HepG2 (cell line): ENCODE results near the gene RAB36. TPM values are rescaled to one million over a fixed set of nuclear protein-coding genes. Genes with fewer than 3 reads are reported as not detected.

ENCODE experiments used
- ATAC-seq: fragments of 200-7000 bp; cut with Tn5 transposase; 3 replicates; pipeline ENCODE4 v1.9.1; 2020; ENCODE audit warnings: mild to moderate bottlenecking, moderate library complexity
- BruUV-seq: library from RNA; stranded (reverse); fragments of 400-500 nt; replicated peaks from 2 replicates; lab custom pipeline; 2021; lab: Mats Ljungman, UMichigan
- CTCF ChIA-PET: fragments of 300-600 bp; formaldehyde crosslinking; extraction: SDS; loops from one replicate; lab custom pipeline; 2021; ENCODE audit warnings: low total read pairs, inconsistent platforms, low intra/inter-chr PET ratio; lab: Yijun Ruan, JAX
- POLR2A ChIA-PET: fragments of 350-600 bp; sonication (Branson Sonifier 250); formaldehyde crosslinking; loops from one replicate; lab custom pipeline; 2020; ENCODE audit warnings: antibody characterized with exemption, inconsistent platforms; lab: Yijun Ruan, JAX
- DNase-seq: peaks from one replicate; pipeline ENCODE4 v3.0.0-alpha.2; 2015; ENCODE audit warnings: low spot score
- FAIRE-seq: peaks from 3 replicates; lab custom pipeline; 2011; peaks lifted over from hg19 to GRCh38; lab: Jason Lieb, UNC
- H2AFZ ChIP-seq: one replicate; pipeline ENCODE4 v1.6.1; 2011; ENCODE audit warnings: low read length, inconsistent platforms
- H3K27ac ChIP-seq: fragments of 300-600 bp; 3 replicates; pipeline ENCODE4 v1.8.0; 2011; ENCODE audit warnings: mixed run types, mild to moderate bottlenecking, mixed read lengths, low read length, inconsistent platforms; ENCODE audit not compliant: insufficient read depth; ENCODE audit errors: extremely low read length
- H3K27me3 ChIP-seq, 2 experiments: fragments of 200-600 bp in 1 of 2; 2 replicates in 1 of 2; 3 replicates in 1 of 2; pipeline versions ENCODE4 v1.6.0 to v1.8.0; 2011; ENCODE audit warnings: low read length in 2 of 2, mild to moderate bottlenecking in 2 of 2, moderate library complexity in 2 of 2, inconsistent platforms in 1 of 2; ENCODE audit not compliant: insufficient read depth in 2 of 2, control insufficient read depth in 1 of 2
- H3K36me3 ChIP-seq, 2 experiments: fragments of 200-600 bp in 1 of 2; replicated peaks in 1 of 2; 2 replicates in 1 of 2; 3 replicates in 1 of 2; pipeline versions ENCODE4 v1.5.1 to v1.8.0; 2011; ENCODE audit warnings: low read length in 2 of 2, inconsistent platforms in 1 of 2; ENCODE audit not compliant: insufficient read depth in 2 of 2, control insufficient read depth in 1 of 2
- H3K4me1 ChIP-seq: 2 replicates; pipeline ENCODE4 v1.5.1; 2012; ENCODE audit warnings: low read length, inconsistent platforms; ENCODE audit not compliant: insufficient read depth
- H3K4me2 ChIP-seq: 2 replicates; pipeline ENCODE4 v1.6.0; 2011; ENCODE audit warnings: low read depth, low read length, inconsistent platforms
- H3K4me3 ChIP-seq, 3 experiments: fragments of 200-600 bp in 1 of 3; sonication (generic), shearing (Covaris generic) in 1 of 3; replicated peaks in 1 of 3; 2 replicates each; pipeline ENCODE4 v1.5.1; 2011 to 2016; ENCODE audit warnings: low read length in 3 of 3, inconsistent platforms in 2 of 3, low read depth in 2 of 3, mild to moderate bottlenecking in 2 of 3, control low read depth in 1 of 3, mixed read lengths in 1 of 3; ENCODE audit not compliant: insufficient read depth in 1 of 3
- H3K79me2 ChIP-seq: one replicate; pipeline ENCODE4 v1.6.1; 2011; ENCODE audit warnings: low read length, inconsistent platforms; ENCODE audit not compliant: insufficient read depth
- H3K9ac ChIP-seq: 2 replicates; pipeline ENCODE4 v1.6.0; 2011; ENCODE audit warnings: mild to moderate bottlenecking, low read depth, low read length, inconsistent platforms; ENCODE audit not compliant: insufficient read depth
- H3K9me3 ChIP-seq: 2 replicates; pipeline ENCODE4 v1.5.1; 2012; ENCODE audit warnings: mild to moderate bottlenecking, low read length
- H4K20me1 ChIP-seq: 2 replicates; pipeline ENCODE4 v1.6.0; 2011; ENCODE audit warnings: inconsistent platforms, mild to moderate bottlenecking, low read length, moderate library complexity; ENCODE audit not compliant: insufficient read depth
- AGO2 ChIP-seq: fragments of 200-400 bp; formaldehyde crosslinking; optimal IDR thresholded peaks from 2 replicates; pipeline ENCODE3; 2017; ENCODE audit warnings: mild to moderate bottlenecking, low read depth, low read length, moderate library complexity
- ELF4 ChIP-seq: sonication (generic); formaldehyde crosslinking; IDR thresholded peaks from 2 replicates; pipeline ENCODE4 v1.5.0; 2020; ENCODE audit warnings: missing genetic modification reagents, mild to moderate bottlenecking, moderate library complexity, borderline replicate concordance
- MLLT10 ChIP-seq: sonication (generic); formaldehyde crosslinking; IDR thresholded peaks from 2 replicates; pipeline ENCODE4 v1.4.0; 2020; ENCODE audit warnings: missing genetic modification reagents
- SNAPC4 ChIP-seq: sonication (generic); formaldehyde crosslinking; IDR thresholded peaks from 2 replicates; pipeline ENCODE4 v1.4.0; 2020; ENCODE audit warnings: mild to moderate bottlenecking, missing genetic modification reagents
- ZBTB34 ChIP-seq: sonication (generic); formaldehyde crosslinking; IDR thresholded peaks from 2 replicates; pipeline ENCODE4 v1.8.0; 2022; ENCODE audit warnings: mild to moderate bottlenecking, missing genetic modification reagents
- ZXDC ChIP-seq: sonication (generic); formaldehyde crosslinking; IDR thresholded peaks from 2 replicates; pipeline ENCODE4 v1.5.0; 2020; ENCODE audit warnings: mild to moderate bottlenecking, missing genetic modification reagents
- WGBS: methylation state at CpG from one replicate; pipeline ENCODE4 v1.1.6; 2017; ENCODE audit warnings: low lambda C conversion rate; 5-methylcytosine and 5-hydroxymethylcytosine counted together
- in situ Hi-C: cut with HindIII; loops from 2 replicates; pipeline ENCODE4 v1.10.0; 2017; ENCODE audit warnings: low pct_unique_long_range_greater_than_20kb; ENCODE audit not compliant: extremely low pct_ligation_motif_present
- intact Hi-C: fragments of 100-400 bp; cut with micrococcal nuclease; formaldehyde crosslinking; loops from one replicate; pipeline ENCODE4 v1.10.0; 2022; ENCODE audit not compliant: unreplicated experiment
- polyA plus RNA-seq, 8 experiments: library from polyadenylated mRNA; depleted of rRNA in 3 of 8; stranded (reverse) in 7 of 8; unstranded in 1 of 8; fragments of >200 nt; fragmentation: Illumina TruSeq in 4 of 8; extraction: Trizol in 4 of 8; gene quantifications; 2 replicates each; pipeline versions ENCODE4 v1.2.1 to v1.2.3, GENCODE V29; 2011 to 2016; ENCODE audit warnings: low read depth in 4 of 8, missing spikeins in 1 of 8, mixed read lengths in 1 of 8; ENCODE audit not compliant: insufficient read depth in 1 of 8
- total RNA-seq, 5 experiments: library from RNA; depleted of rRNA; stranded (reverse); fragments of >200 nt; fragmentation: Illumina TruSeq; extraction: Trizol; gene quantifications; 2 replicates each; pipeline ENCODE4 v1.2.3, GENCODE V29; 2016; ENCODE audit warnings: low read depth in 1 of 5

Gene RAB36
- total and polyA plus RNA-seq, 2 of the 13 experiments (the other 11 are each of a cell fraction or from before 2014, with no cell fraction given), result 0.24 to 0.86 TPM

GRCh38 chr22:23097412-23098229 is 47.7 kb upstream of the RAB36 start:
- in situ Hi-C loops (no loop called here), intact Hi-C loops (loop anchor here (2.0 kb wide), 1 partner anchor 35 kb away; no protein-coding TSS in a partner anchor)
- Histone ChIP-seq H3K4me1 (no peaks in the 10 kb centered on the region), H4K20me1 (no peaks in the 10 kb centered on the region), H3K27me3 (no peaks in the 10 kb centered on the region), H3K4me2 (no peak overlapping the region), H3K79me2 (no peaks in the 10 kb centered on the region), H3K36me3 (peaks cover 13 to 31% of the 10 kb centered on the region in 2 experiments; a peak in 4 of 5 replicates), H3K9ac (no peak overlapping the region), H2AFZ (no peak overlapping the region), H3K27ac (no peak overlapping the region), H3K9me3 (no peaks in the 10 kb centered on the region), H3K4me3 (no peak overlapping the region)
- TF ChIP-seq AGO2 (peak; percentile 33), ZBTB34 (CRISPR knock-in tag) (no peak)
- WGBS, result 100% methylated on average over 1 of the region's 16 CpGs
- BruUV-seq, result no TSS peak
- no peak for FAIRE-seq
- ATAC-seq, result no peak
- POLR2A ChIA-PET, result no interaction called here
- CTCF ChIA-PET, result no interaction called here
- no peak for DNase-seq

GRCh38 chr22:23098230-23098705 is 47.0 kb upstream of the RAB36 start:
- no peak overlapping the region for H2AFZ ChIP-seq
- H3K36me3 ChIP-seq, result peaks cover 12 to 27% of the 10 kb centered on the region in 2 experiments; a peak in 4 of 5 replicates
- no peaks in the 10 kb centered on the region for H3K79me2 ChIP-seq
- H4K20me1 ChIP-seq, result no peaks in the 10 kb centered on the region
- no peak for ATAC-seq
- WGBS, result 95% methylated on average over 5 of the region's 5 CpGs
- no peaks in the 10 kb centered on the region for H3K27me3 ChIP-seq
- FAIRE-seq, result no peak
- in situ Hi-C loops (no loop called here), intact Hi-C loops (no loop called here)
- no peak overlapping the region for H3K4me3 ChIP-seq
- no peak overlapping the region for H3K4me2 ChIP-seq
- ChIA-PET POLR2A (no interaction called here), CTCF (no interaction called here)
- no peak for DNase-seq
- H3K4me1 ChIP-seq, result no peaks in the 10 kb centered on the region
- BruUV-seq, result no TSS peak
- no peaks in the 10 kb centered on the region for H3K9me3 ChIP-seq
- H3K27ac ChIP-seq, result no peak overlapping the region
- H3K9ac ChIP-seq, result no peak overlapping the region
- TF ChIP-seq ELF4 (CRISPR knock-in tag) (no peak), MLLT10 (CRISPR knock-in tag) (no peak), SNAPC4 (CRISPR knock-in tag) (no peak), ZXDC (no peak)
